HG02588 (cell line): Measurements from ENCODE around the gene FAM111B.
"Not testable (repeated sequence)": the region's sequence is repeated elsewhere in the genome, so short reads cannot be mapped to it uniquely, and the experiment has no call there.

Experiments
- ATAC-seq: cut with Tn5 transposase; IDR thresholded peaks from one replicate; pipeline ENCODE4 v1.9.1; 2021; ENCODE audit warnings: mild to moderate bottlenecking, moderate library complexity; ENCODE audit not compliant: unreplicated experiment

FAM111B gene, protein sequence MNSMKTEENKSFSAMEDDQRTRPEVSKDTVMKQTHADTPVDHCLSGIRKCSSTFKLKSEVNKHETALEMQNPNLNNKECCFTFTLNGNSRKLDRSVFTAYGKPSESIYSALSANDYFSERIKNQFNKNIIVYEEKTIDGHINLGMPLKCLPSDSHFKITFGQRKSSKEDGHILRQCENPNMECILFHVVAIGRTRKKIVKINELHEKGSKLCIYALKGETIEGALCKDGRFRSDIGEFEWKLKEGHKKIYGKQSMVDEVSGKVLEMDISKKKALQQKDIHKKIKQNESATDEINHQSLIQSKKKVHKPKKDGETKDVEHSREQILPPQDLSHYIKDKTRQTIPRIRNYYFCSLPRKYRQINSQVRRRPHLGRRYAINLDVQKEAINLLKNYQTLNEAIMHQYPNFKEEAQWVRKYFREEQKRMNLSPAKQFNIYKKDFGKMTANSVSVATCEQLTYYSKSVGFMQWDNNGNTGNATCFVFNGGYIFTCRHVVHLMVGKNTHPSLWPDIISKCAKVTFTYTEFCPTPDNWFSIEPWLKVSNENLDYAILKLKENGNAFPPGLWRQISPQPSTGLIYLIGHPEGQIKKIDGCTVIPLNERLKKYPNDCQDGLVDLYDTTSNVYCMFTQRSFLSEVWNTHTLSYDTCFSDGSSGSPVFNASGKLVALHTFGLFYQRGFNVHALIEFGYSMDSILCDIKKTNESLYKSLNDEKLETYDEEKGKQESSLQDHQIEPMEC

DNA sequence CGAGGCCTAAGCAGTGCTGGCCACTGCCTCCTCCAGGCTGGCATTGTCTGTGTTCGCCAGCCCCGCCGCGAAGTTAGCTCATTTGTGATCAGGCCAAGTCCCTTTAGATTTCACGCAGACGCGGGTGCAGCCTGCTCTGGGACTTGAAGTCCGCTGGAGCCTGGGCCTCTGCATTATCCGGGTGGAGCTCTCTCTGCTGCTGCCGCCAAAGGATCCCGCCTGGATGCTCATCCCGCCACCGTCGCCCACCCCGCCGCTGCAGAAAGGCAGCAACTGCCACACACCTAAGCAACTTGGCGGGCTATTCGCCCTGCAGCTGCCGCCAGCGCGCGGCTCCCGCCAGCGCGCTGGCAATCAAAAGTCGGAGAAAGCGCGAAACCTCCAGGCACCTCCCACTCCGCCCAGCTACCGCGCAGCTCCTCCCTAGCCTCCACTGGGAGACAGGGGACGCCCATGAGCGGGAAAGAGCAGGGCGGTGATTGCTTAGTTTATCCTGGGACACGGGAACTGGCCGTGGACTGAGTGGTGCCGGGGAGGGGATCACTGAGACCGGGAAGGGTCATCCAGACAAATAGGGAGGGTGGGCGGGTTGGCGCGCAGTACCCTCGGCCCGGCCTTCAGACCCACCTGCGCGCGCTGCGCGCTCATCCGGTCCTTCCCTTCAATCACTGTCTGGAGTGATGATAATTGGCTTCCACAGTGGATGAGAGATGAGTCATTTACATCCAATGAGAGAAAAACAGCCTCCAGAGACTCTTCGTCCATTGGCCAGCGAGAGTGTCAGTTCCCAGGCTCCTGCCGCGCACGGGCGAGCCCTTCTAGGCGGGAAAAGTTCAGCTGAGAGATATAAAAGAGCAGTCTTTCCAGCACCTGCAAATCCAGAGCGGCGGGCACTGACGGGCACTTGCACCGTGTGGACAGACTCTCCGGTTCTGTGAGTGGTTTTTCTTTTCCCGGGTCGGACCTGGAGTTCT is at the start of gene FAM111B:
FAM111B (plus strand) TSS at position 875 of the 974 bp plus-strand sequence. CDS start 2,389 bp downstream, outside the sequence.
- peak; percentile 68 for ATAC-seq

DNA sequence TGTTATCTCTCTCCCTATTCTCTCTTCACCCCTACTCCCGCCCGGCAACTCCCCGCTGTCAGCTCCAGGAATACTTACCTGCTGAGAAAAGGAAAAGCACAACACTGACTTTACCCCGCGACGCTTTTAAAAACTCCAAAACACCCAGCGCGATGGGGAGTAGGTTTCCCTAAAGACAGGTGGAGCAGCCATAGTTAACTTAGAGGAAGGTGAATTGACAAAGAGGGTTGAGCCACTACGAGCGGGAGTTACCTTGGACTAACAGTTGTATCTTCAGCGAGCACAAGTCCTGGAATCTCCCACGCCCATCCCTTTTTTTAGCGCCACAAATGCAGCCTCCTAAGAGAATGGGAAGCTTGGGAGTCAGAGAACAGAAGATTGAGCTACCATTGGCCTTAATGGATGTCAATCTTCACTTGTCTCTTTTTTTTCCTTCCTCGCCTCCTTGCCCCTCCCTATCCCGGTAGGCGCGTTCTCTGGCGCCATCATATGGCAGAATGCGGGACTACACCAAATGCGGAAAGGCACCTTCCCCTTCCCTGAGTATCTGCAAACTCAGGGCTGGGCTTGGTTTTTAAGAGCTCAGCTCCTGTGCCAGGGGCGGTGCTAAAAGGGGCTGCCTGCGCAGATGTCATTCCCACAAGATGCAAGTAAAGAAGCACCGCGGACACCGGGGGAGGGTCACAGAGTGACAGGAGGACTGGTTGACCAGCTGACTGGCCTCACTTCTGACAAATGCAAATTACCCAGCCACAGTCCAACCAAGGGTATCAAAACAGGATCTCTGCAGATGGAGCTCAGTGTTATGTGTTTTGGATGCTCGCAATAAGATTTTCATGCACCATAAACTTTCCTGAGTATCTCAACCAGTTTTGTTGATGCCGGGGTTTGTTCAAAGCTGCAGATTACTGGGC is 48.7 kb upstream of the FAM111B start:
- ATAC-seq: peak; percentile 88

DNA sequence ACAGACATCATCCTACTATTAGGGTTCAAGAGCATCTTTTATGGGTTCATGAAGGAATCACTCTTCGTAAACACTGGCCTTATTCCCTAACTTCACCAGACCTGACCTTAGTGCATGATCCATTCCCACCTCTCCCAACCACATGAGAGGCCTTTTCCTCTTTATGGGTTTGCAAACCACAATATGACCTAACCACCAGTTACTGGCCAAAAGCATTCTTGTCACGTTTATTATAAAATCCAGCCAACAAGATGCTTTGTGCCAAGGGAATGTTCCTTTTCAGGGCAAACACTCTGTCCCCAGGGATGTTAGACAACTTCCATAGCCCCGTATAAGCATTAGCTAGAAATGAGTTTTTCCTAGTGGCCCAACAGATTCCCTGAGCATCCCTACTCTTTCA is 46.9 kb upstream of the FAM111B start:
- ATAC-seq: not testable (repeated sequence)

DNA sequence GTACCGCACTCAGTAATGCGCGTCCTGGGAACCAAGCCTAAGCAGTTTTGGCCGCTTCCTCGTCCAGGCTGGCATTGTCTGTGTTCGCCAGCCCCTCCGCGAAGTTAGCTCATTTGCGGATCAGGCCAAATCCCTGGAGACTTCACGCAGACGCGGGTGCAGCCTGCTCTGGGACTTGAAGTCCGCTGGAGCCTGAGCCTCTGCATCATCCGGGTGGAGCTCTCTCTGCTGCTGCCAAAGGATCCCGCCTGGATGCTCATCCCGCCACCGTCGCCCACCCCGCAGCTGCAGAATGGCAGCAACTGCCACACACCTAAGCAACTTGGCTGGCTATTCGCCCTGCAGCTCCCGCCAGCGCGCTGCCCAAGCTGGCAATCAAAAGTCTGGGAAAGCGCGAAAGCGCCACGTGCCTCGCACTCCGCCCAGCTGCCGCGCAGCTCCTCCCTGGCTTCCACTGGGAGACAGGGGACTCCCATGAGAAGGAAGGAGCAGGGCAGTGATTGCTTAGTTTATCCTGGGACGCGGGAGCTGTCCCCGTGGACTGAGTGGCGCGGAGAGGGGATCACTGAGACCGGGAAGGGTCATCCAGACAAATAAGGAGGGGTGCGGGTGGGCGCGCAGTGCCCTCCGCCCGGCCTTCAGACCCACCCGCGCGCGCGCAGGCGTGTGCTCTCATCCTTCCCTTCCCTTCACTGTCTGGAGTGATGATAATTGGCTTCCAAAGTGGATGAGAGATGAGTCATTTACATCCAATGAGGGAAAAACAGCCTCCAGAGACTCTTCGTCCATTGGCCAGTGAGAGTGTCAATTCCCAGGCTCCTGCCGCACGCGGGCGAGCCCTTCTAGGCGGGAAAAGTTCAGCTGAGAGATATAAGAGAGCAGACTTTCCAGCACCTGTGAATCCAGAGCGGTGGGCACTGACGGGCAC is 44.2 kb upstream of the FAM111B start:
- no peak for ATAC-seq

DNA sequence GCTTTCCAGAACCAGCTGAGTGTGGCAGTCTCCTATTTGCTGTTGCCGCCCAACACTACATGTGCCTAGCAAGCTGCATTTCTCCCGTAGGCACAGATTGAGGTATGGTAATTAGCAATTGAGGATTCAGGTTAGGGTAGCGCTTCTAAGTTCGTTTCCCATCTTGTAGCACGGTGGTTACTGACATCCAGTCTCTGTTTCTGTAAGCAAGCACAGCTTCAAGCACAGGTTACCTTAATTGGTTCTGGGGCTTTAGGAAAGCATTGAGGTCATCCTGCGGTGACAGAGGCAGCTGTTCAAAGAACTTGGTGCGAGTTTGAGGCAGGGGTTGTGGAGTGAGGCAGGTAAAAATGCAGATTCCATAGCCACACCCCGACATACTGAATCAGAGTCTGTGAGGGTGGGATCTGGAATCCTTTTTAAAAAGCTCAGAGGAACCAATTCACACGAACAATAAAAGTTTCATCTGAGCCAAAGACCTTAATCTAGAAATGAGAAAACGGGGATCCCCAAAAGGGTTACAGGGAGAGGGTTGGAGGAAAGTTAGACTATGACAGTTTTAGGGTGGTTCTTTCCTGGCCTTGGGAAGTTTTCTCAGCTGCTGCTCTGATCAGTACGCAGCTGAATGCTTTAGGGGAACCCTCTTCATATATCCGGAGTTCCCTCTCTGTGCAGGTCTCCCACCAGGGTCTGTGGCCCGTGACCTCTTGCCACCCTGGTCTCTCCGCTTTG is 42.9 kb upstream of the FAM111B start:
- not testable (repeated sequence) for ATAC-seq

DNA sequence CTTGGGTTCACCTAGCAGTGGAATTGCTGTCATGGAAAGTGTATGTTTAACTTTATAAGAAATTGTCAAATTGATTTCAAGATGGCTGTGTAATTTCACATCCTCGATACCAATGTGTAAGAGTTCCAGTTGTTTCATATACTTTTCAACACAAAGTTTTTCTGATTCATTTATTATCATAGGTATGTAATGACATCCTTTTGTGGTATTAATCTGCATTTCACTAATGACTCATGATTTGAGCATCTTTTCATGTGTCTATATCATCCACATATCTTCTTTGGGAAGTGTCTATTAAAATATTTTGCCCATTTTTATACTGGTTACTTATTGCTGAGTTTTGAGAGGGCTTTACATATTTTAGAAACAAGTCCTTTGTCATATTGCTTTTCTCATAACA is 38.0 kb upstream of the FAM111B start:
- ATAC-seq: no peak

DNA sequence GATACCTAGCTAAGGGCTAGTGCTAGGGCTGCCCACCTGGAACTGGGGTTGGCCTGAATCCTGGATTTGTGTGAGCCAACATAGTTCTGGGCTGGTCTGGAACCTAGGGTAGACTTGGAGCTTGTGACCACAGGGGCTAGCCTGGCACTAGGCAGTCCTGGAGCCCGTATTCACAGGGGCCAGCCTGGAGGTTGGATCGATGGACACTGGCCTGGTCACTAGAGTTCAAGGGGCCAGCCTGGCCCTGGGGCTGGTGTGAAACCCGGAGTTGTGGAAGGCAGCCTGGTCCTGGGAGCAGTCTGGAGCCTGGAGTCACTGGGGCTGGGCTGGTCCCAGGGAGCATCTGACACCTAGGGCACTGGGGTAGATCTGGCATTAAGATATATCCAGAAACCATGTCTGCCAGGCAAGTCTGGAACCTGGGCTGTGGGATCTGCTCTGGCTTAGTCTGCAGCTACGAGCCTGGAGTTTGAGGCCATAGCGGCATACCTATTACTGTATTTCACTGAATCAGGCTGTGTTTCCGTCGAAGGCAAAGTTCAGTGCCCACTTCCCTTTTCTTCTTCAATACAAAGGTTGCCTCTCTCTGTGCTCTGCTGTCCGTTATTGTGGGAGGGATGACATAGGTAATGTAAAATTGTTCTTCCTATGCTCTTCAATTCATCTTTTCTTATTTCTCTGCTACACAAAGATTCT is 30.0 kb upstream of the FAM111B start:
- peak; percentile 83 for ATAC-seq

DNA sequence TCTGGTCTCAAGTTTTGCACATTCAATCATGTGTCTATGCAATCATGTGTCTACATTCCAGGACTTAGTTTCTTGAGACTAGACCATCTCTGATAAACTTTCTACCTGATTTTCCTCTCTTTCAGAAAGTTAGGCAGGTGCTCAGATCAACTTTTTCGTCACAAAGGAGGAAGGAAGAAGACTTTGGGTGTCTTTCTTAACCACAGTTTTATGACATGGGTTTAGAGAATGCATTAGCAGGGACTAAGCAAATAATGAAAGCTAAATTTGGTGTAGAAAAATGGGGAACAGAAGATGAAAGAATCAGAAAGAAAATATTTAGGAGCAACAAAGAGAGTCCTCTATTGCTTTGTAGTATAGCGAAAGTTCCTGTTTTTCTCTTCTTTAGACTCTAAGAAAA is 28.6 kb upstream of the FAM111B start:
- no peak for ATAC-seq

DNA sequence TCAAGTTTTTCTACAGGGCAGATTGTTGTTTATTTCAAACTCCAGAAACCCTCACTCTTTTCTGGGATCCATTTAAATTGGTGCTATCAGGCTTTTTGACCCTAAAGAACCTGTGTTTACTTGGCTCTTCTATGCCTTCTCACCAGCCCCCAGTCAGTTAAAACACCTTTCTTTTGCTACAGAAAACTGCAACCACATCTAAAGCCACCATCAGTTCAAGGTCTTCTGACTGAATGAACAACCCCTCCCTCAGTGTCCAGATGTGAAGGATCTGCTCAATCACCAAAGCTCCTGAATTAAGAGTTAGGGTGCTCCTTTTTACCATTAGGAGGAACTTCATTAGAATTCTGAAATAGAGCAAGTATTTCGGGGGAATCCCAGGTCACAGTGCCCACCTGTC is 28.0 kb upstream of the FAM111B start:
- no peak for ATAC-seq

DNA sequence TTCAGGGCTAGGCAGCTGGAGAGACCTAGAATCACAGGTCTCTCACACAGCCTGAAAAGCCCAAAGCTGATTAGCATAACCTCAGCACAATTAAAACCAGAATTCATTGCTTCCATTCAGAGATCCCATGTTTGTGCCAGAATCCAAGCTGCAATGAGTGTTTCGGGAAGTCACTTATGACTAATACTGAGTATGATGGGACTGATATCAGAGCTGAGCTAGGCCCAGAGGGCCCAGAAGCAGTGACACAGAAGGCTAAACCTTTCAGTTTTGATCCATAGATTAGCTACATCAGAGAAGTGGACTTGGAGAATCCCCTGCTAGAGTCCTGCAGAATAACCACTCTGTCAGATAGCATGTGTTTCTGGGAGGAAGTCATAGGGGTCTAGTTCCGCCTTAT is 26.6 kb upstream of the FAM111B start:
- not testable (repeated sequence) for ATAC-seq

DNA sequence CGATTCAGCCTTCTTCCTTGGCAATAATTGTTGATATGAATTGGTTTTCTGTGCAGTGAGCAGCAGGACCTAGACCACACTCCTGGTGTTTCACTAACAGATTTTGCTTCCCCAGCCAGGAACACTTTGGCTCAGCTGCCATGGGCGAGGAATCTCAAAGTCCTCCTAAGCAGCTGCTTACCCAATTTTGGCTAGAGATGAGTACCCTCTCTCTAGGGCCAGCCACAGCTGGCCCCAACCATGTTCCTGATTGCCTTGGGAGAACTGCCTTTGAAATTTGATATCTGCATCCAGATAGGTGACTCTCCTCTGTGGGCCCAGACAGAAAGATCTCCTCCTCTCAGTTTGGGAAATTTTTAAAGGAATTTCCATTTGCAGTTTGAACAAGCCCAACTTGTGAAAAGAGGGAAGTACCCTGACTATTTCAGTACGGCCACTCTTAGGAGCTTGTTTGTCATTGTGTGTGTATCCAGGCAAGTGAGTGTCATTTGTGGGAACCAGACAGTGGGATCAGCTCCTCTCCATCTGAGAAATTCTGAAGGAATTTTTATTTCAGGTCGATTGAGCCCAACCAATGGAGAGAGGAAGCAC is 25.5 kb upstream of the FAM111B start:
- not testable (repeated sequence) for ATAC-seq

DNA sequence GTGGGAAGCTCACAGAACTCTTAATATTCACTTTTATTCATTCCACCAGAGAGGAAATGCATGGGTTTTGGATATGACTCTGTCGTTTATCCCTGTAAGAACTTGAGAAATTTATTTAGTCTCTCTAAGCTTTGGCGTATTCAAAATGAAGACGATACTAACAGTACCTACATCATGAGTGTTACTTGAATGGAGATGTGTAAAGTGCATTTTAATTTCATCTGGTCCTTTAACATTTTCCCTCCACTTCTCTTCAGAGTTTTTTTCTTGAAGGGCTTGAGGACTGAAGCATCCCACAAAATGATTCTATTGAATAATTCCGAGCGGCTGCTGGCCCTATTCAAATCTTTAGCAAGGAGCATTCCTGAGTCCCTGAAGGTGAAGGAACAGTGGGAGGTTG is 21.0 kb upstream of the FAM111B start, which contains the start of gene GLYATL1B:
GLYATL1B (plus strand) TSS at position 301 of the 400 bp plus-strand sequence; CDS start at position 301, 0 bp downstream.
- ATAC-seq: not testable (repeated sequence)

DNA sequence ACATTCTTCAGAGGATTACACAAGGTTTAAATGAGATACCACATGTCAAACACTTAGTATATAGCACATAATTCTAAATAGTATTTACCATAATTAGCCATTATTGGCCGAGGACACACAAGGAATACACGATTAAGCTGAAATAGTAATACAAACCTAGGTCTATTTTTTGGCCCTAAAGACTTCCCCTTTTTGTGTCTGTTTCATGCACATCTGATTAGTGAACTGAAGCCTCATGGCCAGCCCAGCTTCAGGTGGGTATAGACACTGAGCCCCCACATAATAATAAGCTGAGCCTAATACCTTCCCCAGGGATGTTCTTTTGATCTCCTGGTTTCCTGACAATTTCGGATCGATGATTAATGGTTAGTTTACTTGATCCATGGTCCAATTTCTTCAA is 18.9 kb upstream of the FAM111B start:
- ATAC-seq: no peak

DNA sequence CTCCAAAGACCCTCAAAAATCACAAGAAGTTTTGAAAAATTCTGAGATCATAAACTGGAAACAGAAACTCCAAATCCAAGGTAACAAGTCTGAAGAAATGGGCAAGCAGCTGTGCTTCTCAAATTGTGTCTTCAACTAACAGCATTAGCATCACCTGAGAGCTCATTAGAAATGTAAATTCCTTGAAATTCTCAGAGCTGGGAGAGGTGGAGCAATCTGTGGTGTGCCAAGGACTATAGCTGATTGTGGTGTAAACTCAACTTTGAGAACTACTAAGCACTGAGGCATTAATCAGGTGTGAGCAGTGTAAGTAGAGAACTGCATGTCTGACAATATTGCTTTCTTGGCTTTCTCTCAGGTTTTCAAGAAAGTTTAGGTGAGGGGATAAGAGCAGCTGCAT is 13.5 kb upstream of the FAM111B start:
- ATAC-seq: not testable (repeated sequence)

DNA sequence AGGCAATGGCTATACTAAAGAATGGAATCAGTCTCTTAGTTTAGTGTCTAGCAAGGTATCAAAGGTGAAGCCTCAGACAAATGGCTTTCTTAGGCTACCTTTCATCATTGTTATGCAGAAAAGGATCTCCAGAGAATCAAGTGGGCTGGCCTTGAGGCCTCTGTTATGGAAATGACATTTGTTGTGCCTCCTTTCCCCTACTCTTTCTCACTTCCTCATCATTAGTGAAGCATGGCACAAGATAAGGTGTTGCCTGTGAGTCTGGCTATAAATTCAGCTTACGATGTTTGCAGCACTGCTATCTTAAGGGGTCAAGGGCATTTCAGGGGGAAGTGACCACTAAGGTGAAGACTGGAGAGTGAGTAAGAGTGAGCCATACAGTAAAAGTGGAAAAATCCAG is 11.8 kb upstream of the FAM111B start:
- peak; percentile 73 for ATAC-seq

DNA sequence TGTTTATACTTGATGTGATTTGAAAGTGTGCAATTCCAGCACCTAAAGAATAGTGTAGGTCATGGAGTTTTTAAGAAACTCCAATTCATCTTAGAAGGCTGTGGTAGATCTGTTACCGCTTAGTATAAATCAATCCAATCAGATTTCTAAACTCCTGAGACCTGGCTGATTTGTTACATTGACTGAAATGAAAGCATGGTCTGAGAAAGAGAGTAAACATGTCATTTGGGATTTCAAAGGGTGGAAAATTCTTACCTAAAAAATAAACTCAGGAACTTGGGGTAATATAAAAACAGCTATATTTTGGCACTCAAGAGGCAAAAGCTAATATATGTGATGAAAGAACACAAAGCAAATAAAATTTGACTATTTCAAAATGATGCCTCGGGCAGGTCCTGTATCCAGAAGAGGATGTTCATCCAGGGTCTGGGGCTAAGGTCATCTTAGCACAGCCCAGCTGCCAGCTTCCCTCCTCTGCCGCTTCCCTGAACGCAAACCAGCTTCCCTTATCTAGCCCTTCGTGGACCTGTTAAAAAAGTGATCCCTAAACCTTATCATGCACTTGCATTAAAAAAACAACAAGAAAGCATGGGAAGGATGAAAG is 11.0 kb upstream of the FAM111B start:
- ATAC-seq: not testable (repeated sequence)
